Kidney (tissue), 14 donors: Measurements from ENCODE around the gene FBXW5. TPM values are rescaled to one million over a fixed set of nuclear protein-coding genes. Genes with fewer than 3 reads are reported as not detected.

Experiments used
- DNase-seq, 5 donors: peaks; one replicate each; pipeline ENCODE4 v3.0.0-alpha.2; 2013 to 2020
- FAIRE-seq: peaks from 2 replicates; lab custom pipeline; 2012; peaks lifted over from hg19 to GRCh38; lab: Jason Lieb, UNC
- H3K27ac ChIP-seq, 2 donors: one replicate each; pipeline ENCODE4 v1.7.0; 2013; ENCODE audit warnings: low read depth in 2 of 2, low read length in 2 of 2, inconsistent platforms in 1 of 2
- H3K27me3 ChIP-seq: one replicate; pipeline ENCODE4 v1.7.1; 2013; ENCODE audit warnings: low read length, inconsistent platforms; ENCODE audit not compliant: control insufficient read depth, insufficient read depth
- H3K36me3 ChIP-seq, 3 donors: one replicate each; pipeline versions ENCODE4 v1.7.0 to v1.7.1; 2013; ENCODE audit warnings: low read length in 3 of 3, control low read depth in 1 of 3, inconsistent platforms in 1 of 3; ENCODE audit not compliant: insufficient read depth in 3 of 3, control insufficient read depth in 2 of 3
- H3K4me1 ChIP-seq, 3 donors: one replicate each; pipeline versions ENCODE4 v1.7.0 to v1.7.1; 2013; ENCODE audit warnings: low read length in 3 of 3, inconsistent platforms in 1 of 3, low read depth in 1 of 3; ENCODE audit not compliant: control insufficient read depth in 2 of 3, insufficient read depth in 2 of 3
- H3K4me3 ChIP-seq, 3 donors: one replicate each; pipeline versions ENCODE4 v1.7.0 to v1.8.1; 2013; ENCODE audit warnings: low read length in 3 of 3, control low read depth in 1 of 3, inconsistent platforms in 1 of 3
- H3K9ac ChIP-seq, 3 donors: one replicate each; pipeline versions ENCODE4 v1.7.0 to v1.7.1; 2013; ENCODE audit warnings: low read length in 3 of 3, control low read depth in 1 of 3, inconsistent platforms in 1 of 3
- H3K9me3 ChIP-seq, 3 donors: one replicate each; pipeline versions ENCODE4 v1.7.0 to v1.7.1; 2013; ENCODE audit warnings: low read length in 3 of 3, control low read depth in 1 of 3, inconsistent platforms in 1 of 3; ENCODE audit not compliant: control insufficient read depth in 2 of 3, insufficient read depth in 1 of 3
- CTCF ChIP-seq: IDR thresholded peaks from 3 replicates; pipeline ENCODE4 v1.5.1; 2012; ENCODE audit warnings: mild to moderate bottlenecking, moderate library complexity, borderline replicate concordance; ENCODE audit not compliant: insufficient read depth; ENCODE audit errors: extremely low read depth
- intact Hi-C: fragments of 100-400 bp; cut with DNase I; formaldehyde crosslinking; loops from one replicate; pipeline ENCODE4 v1.11.1; 2022
- polyA plus RNA-seq: library from polyadenylated mRNA; stranded (reverse); fragments of 350-450 nt; fragmentation: Illumina TruSeq; extraction: RNeasy Lipid Tissue Mini Kit (QIAGEN cat#74804); gene quantifications from one replicate; pipeline ENCODE4 v1.2.3, GENCODE V29; 2014; ENCODE audit warnings: low read depth, low replicate concordance; ENCODE audit not compliant: insufficient read depth
- total RNA-seq: library from RNA; stranded (reverse); fragmentation: NEBNext Ultra II Directional; extraction: Animal tissue kit (Norgen Biotek cat#: 25700); gene quantifications from one replicate; pipeline ENCODE4 v1.2.1, GENCODE V29; 2021
- donor health status: control.
- donor health status: control.
- donor health status: control.
- donor health status: control.
- donor health status: control.
- donor health status: DM: yes; HTN: yes; CAD: no.
- donor health status: Normal renal cell carcinoma (clear cell type).

The FBXW5 gene
- total and polyA plus RNA-seq, 2 donors from 2014 or later, result 92.5 to 97.2 TPM

GRCh38 chr9:136920069-136920468 is 24.5 kb downstream of the FBXW5 start:
- Histone ChIP-seq H3K9ac (no peak overlapping the region), H3K27me3 (no peaks in the 10 kb centered on the region), H3K4me3 (no peak overlapping the region), H3K27ac (no peak overlapping the region), H3K4me1 (no peaks in the 10 kb centered on the region), H3K36me3 (peaks cover 0 to 15% (median 5%) of the 10 kb centered on the region in 3 donors), H3K9me3 (no peaks in the 10 kb centered on the region)
- intact Hi-C loops, result no loop called here
- no peak for FAIRE-seq
- TF ChIP-seq CTCF, result no peak
- DNase-seq, result no peak

- FAIRE-seq, result no peak
- H3K36me3 ChIP-seq, result peaks cover 0 to 16% (median 6%) of the 10 kb centered on the region in 3 donors
Observed at GRCh38 chr9:136917902-136918301, 26.6 kb downstream of the FBXW5 start.

GRCh38 chr9:136916330-136917184 is 28.0 kb downstream of the FBXW5 start:
- H3K36me3 ChIP-seq, result peaks cover 0 to 16% (median 6%) of the 10 kb centered on the region in 3 donors
- H3K4me3 ChIP-seq, result no peak overlapping the region
- intact Hi-C loops, result no loop called here
- H3K4me1 ChIP-seq, result no peaks in the 10 kb centered on the region
- DNase-seq, result no peak
- no peak for FAIRE-seq
- H3K9me3 ChIP-seq, result no peaks in the 10 kb centered on the region
- H3K9ac ChIP-seq, result no peak overlapping the region
- no peaks in the 10 kb centered on the region for H3K27me3 ChIP-seq
- no peak overlapping the region for H3K27ac ChIP-seq
- no peak for TF ChIP-seq CTCF

More at GRCh38 chr9:136917902-136918301, 26.6 kb downstream of the FBXW5 start:
- no peak for TF ChIP-seq CTCF
- no peaks in the 10 kb centered on the region for H3K9me3 ChIP-seq
- intact Hi-C loops, result no loop called here
- H3K27ac ChIP-seq, result no peak overlapping the region
- H3K4me3 ChIP-seq, result no peak overlapping the region
- DNase-seq, result no peak
- no peak overlapping the region for H3K9ac ChIP-seq
- H3K27me3 ChIP-seq, result no peaks in the 10 kb centered on the region
- H3K4me1 ChIP-seq, result no peaks in the 10 kb centered on the region
